Thoracic aorta (tissue), 2 donors: ENCODE data around the gene IQCH. TPM values are rescaled to one million over a fixed set of nuclear protein-coding genes. Genes with fewer than 3 reads are reported as not detected.

Source experiments
- ATAC-seq: fragments of 150-250 bp; one replicate; pipeline ENCODE4 v1.8.0; 2017; ENCODE audit warnings: low read depth; ENCODE audit not compliant: insufficient number of reproducible peaks, low FRiP score
- DNase-seq: peaks from one replicate; pipeline ENCODE4 v3.0.0-alpha.2; 2020; ENCODE audit warnings: low spot score
- H3K27ac ChIP-seq, 2 donors: fragments of 200-600 bp; sonication (generic); 1 replicate in 1 of 2; 2 replicates in 1 of 2; pipeline ENCODE4 v1.5.1; 2016; ENCODE audit warnings: mild to moderate bottlenecking in 2 of 2, moderate library complexity in 2 of 2
- H3K27me3 ChIP-seq: fragments of 200-600 bp; sonication (generic); replicated peaks from 2 replicates; pipeline ENCODE4 v1.6.0; 2016; ENCODE audit warnings: mild to moderate bottlenecking; ENCODE audit not compliant: insufficient read depth
- H3K36me3 ChIP-seq: fragments of 200-600 bp; sonication (generic); one replicate; pipeline ENCODE4 v1.5.1; 2016
- H3K4me1 ChIP-seq, 2 donors: fragments of 200-600 bp; sonication (generic); 1 replicate in 1 of 2; 2 replicates in 1 of 2; pipeline versions ENCODE4 v1.5.1 to v1.6.0; 2016; ENCODE audit warnings: low read depth in 2 of 2, mild to moderate bottlenecking in 1 of 2; ENCODE audit not compliant: control insufficient read depth in 1 of 2
- H3K4me3 ChIP-seq: fragments of 200-600 bp; sonication (generic); 2 replicates; pipeline ENCODE4 v1.5.1; 2016; ENCODE audit warnings: mild to moderate bottlenecking
- H3K9me3 ChIP-seq: fragments of 200-600 bp; sonication (generic); 2 replicates; pipeline ENCODE4 v1.5.1; 2016
- total RNA-seq, 2 donors: library from RNA; depleted of rRNA; stranded (reverse); fragments of >200 nt; gene quantifications; one replicate each; pipeline versions ENCODE4 v1.1.0 to v1.2.3, GENCODE V29; 2016
- TF ChIP-seq, protein P1 (sequence below): fragments of 200-600 bp; sonication (generic); IDR thresholded peaks from one replicate; pipeline ENCODE4 v1.5.1; 2019; ENCODE audit warnings: antibody characterized with exemption

Gene IQCH
- total RNA-seq, 2 donors from 2014 or later, result 0.14 to 2.3 TPM

DNA sequence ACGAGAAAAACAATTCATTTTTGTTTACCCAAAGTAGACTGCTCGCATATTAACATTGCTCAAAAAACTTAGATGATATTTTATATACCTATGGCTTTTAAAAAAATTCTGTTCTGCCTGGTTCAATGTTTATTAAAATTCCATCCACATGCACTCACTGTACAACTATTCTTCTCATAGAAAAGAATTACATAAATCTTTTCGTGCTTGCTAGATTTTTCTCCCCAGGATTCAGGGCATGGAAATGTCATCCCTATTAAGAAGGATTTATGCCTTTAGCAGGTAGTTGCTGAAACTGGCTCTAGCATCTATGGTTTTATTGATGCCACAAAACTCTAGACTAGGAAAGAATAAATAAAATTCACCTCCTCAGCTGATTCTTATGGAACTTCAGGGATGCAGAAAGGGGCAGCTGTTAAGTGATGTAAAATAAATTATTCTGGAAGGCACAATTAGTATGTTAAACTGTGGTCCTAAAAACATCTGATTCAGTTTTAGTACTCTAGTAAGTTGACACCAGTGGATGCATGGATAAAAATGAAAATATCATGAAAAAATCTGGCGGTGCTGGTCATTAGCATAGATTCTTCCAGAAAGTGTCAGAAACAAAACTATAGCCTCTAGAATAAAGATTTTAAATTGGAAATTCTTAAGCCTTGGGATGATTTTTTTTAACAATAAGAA, 41.8 kb upstream of the IQCH start:
- DNase-seq (no peak), ATAC-seq (no peak)

DNA sequence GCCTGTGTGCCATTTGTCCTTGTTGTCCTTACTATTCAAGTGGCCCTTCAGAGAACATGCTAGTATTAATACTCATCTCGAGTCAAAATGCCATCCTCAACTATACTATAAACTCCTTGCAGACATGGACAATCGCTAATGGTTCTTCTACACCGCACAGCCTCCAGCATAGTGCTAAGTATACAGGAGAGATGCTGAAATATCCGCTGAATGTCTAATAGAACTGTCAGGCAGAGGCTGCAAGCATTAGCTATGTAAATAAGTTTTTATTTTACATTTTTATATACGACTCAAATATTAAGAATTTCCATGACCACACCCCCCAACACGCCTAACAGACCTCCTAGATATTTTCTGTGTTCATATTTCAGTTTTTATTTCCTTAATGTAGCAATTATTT, 39.5 kb upstream of the IQCH start:
- no peak for ATAC-seq
- H3K4me3 ChIP-seq, result no peak overlapping the region
- DNase-seq, result no peak
- no peaks in the 10 kb centered on the region for H3K9me3 ChIP-seq
- H3K27ac ChIP-seq, result no peak overlapping the region
- TF ChIP-seq, protein P1, sequence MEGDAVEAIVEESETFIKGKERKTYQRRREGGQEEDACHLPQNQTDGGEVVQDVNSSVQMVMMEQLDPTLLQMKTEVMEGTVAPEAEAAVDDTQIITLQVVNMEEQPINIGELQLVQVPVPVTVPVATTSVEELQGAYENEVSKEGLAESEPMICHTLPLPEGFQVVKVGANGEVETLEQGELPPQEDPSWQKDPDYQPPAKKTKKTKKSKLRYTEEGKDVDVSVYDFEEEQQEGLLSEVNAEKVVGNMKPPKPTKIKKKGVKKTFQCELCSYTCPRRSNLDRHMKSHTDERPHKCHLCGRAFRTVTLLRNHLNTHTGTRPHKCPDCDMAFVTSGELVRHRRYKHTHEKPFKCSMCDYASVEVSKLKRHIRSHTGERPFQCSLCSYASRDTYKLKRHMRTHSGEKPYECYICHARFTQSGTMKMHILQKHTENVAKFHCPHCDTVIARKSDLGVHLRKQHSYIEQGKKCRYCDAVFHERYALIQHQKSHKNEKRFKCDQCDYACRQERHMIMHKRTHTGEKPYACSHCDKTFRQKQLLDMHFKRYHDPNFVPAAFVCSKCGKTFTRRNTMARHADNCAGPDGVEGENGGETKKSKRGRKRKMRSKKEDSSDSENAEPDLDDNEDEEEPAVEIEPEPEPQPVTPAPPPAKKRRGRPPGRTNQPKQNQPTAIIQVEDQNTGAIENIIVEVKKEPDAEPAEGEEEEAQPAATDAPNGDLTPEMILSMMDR, result no peak
- no peaks in the 10 kb centered on the region for H3K4me1 ChIP-seq
- no peaks in the 10 kb centered on the region for H3K36me3 ChIP-seq
- no peaks in the 10 kb centered on the region for H3K27me3 ChIP-seq

More for the DNA sequence above, 41.8 kb upstream of the IQCH start:
- no peaks in the 10 kb centered on the region for H3K9me3 ChIP-seq
- no peaks in the 10 kb centered on the region for H3K4me1 ChIP-seq
- TF ChIP-seq, protein P1, result no peak
- no peak overlapping the region for H3K27ac ChIP-seq
- no peaks in the 10 kb centered on the region for H3K27me3 ChIP-seq
- H3K36me3 ChIP-seq, result peaks cover 7% of the 10 kb centered on the region
- no peak overlapping the region for H3K4me3 ChIP-seq

DNA sequence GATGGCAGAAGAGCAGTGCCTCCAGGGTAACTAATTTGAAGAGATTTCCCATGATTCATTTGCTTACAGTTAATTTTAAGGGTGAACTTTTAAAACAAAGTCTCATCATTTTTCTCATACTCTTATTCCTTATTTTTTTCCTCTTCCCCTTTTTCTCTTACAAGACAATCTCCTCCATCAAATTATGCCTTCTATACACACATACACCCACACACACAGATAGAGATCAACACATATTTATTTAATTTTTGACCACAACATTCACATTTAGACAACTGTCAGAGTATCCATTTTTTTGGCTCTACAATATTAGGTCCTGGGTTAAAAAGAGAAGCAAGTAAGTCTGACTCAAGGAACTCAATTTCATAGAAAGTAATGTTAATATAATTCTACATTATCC, 37.7 kb upstream of the IQCH start:
- no peaks in the 10 kb centered on the region for H3K4me1 ChIP-seq
- no peaks in the 10 kb centered on the region for H3K9me3 ChIP-seq
- DNase-seq (no peak), ATAC-seq (no peak)
- H3K27me3 ChIP-seq, result no peaks in the 10 kb centered on the region
- no peak overlapping the region for H3K4me3 ChIP-seq
- TF ChIP-seq, protein P1, result no peak
- no peak overlapping the region for H3K27ac ChIP-seq
- H3K36me3 ChIP-seq, result no peaks in the 10 kb centered on the region

DNA sequence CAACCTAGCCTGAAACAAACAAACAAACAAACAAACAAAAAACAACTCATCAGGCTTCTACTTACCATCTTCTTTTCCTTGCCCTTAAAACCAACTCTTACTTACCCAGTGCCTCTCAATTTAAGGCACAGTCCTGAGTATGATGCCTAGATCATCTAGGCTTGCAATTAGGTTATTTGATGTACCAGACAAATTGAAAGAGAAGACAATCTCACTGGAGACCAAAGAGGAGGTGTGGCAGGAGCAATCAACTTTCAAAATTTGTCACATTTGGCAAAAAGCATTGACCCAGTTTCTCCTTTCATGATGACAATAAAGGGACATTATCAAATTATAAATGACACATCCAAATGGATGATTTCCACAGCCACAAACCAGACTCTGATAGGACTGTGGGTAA, 36.2 kb upstream of the IQCH start:
- Histone ChIP-seq H3K4me1 (no peaks in the 10 kb centered on the region), H3K9me3 (no peaks in the 10 kb centered on the region), H3K4me3 (no peak overlapping the region), H3K27ac (no peak overlapping the region), H3K36me3 (no peaks in the 10 kb centered on the region), H3K27me3 (no peaks in the 10 kb centered on the region)
- ATAC-seq (no peak), DNase-seq (no peak)
- TF ChIP-seq, protein P1, result no peak

DNA sequence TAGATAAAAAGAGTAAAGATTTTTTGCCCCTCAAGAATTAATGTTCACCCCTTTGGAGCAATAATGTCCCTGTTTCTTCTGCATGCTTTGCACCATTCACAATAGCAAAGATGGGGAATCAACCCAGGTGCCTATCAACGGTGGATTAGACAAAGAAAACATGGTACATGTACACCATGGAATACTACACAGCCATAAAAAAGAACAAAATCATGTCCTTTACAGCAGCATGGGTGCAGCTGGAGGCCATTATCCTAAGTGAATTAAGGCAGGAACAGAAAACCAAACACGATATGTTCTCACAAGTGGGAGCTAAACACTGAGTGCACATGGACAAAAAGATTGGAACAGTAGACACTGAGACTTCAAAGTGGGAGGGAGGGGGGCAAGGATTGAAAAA, 35.3 kb upstream of the IQCH start:
- TF ChIP-seq, protein P1, result no peak
- Histone ChIP-seq H3K27ac (no peak overlapping the region), H3K4me1 (no peaks in the 10 kb centered on the region), H3K9me3 (no peaks in the 10 kb centered on the region), H3K27me3 (no peaks in the 10 kb centered on the region), H3K4me3 (no peak overlapping the region), H3K36me3 (no peaks in the 10 kb centered on the region)
- no peak for ATAC-seq
- DNase-seq, result no peak
